SKM-1 (cell line): ENCODE data around the gene UCMA.
"Not testable (repeated sequence)": the region's sequence is repeated elsewhere in the genome, so short reads cannot be mapped to it uniquely, and the experiment has no call there.

Source experiments
- DNase-seq: peaks from one replicate; lab custom pipeline; 2025; ENCODE audit not compliant: unreplicated experiment; lab: John Stamatoyannopoulos, UW

The UCMA gene

DNA sequence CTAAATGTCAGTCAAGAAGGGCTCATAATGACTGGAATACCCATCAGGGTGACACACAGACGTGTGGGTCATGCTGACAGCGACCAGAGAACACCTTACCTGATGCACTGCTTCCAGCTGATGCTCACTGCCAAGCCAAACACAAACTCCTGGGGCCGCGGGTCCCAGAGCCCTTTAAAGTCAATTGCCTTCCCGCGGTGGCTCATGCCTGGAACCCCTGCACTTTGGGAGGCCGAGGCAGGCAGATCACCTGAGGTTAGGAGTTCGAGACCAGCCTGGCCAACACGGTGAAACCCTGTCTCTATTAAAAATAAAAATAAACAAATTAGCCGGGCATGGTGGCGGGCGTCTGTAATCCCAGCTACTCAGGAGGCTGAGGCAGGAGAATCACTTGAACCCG, 562 bp upstream of the UCMA start:
- not testable (repeated sequence) for DNase-seq

- DNase-seq, result no peak
Measured at GRCh38 chr10:13233358-13233757, 816 bp downstream of the UCMA start.

GRCh38 chr10:13231808-13232207, 2.4 kb downstream of the UCMA start:
- DNase-seq, result no peak

GRCh38 chr10:13231190-13231589, 3.0 kb downstream of the UCMA start:
- no peak for DNase-seq

DNA sequence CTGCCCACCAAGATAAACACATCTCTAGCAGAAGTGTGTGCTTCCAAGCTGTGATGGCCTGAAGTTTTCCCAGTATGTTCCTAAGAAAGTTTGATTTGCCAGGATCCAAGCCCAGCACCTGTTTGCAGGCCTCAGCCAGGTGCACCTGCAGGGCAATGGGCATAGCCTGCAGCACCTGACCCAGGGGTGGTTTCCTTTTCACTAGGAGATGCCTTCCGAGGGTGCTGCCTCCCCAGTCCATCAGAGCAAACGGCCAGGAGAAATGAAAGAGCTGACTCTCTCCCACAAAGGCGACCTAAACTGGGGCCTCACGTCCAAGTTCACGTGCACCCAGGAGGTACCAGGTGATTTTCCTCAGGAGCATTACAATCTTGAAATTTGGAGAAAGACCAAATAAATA, 7.1 kb downstream of the UCMA start:
- DNase-seq, result no peak

DNA sequence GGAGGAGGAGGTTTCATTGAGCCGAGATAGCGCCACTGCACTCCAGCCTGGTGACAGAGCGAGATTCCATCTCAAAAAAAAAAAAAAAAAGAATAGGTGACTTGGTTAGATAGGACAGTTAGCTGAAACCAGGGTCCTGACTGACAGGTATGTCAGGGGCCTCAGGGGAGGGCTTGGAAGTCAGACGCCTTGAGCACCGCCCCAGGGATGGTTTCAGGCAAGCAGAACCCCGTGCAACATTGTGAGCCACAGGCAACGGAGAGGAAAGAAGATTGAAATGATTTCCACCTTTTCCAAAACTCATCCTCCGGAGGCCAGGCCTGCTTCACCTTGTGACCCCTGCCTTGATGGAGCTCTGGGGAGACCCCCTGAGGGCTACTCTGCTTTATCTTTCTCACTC, 8.6 kb downstream of the UCMA start:
- no peak for DNase-seq

GRCh38 chr10:13224210-13224995, 9.8 kb downstream of the UCMA start:
- DNase-seq, result no peak

DNA sequence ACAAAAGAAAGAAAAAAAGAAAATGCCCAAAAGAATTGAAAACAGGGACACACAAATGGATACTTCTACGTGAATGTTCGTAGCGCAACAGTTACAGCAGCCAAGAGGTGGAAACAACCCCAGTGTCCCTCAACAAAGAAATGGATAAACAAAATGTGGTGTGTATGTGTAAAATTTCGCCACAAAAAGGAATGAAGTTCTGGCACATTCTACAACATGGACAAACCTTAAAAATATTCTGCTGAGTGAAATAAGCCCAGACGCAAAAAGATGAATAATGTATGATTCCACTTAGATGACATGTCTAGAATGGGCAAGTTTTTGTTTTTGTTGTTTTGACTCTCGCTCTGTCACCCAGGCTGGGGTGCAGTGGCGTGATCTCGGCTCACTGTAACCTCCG, 10.9 kb downstream of the UCMA start:
- no peak for DNase-seq

GRCh38 chr10:13222566-13222965, 11.6 kb downstream of the UCMA start:
- DNase-seq, result no peak

DNA sequence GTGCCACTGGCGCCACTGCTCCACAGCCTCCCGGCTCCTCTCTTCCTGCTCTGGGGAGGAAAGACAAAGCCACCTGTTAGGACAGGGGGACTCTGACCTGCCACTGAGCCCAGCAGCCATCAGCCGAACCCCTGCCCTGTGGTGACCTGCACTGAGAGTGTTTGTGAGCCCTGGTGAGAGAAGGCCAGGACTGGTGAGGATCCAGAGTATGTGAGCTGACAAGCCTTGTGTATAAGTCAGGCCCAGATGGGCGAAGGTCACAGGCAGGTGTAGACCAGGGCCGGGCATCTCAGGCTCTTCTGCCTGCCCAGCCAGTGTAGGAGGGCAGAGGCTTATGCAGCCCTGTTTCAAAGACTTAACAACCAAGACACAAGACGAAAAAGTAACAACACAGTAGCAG, 12.0 kb downstream of the UCMA start:
- DNase-seq, result no peak

GRCh38 chr10:13221572-13221971, 12.6 kb downstream of the UCMA start:
- no peak for DNase-seq

- DNase-seq, result no peak
Measured at GRCh38 chr10:13219685-13220670, 14.2 kb downstream of the UCMA start.

GRCh38 chr10:13218878-13219277, 15.3 kb downstream of the UCMA start:
- DNase-seq, result no peak

DNA sequence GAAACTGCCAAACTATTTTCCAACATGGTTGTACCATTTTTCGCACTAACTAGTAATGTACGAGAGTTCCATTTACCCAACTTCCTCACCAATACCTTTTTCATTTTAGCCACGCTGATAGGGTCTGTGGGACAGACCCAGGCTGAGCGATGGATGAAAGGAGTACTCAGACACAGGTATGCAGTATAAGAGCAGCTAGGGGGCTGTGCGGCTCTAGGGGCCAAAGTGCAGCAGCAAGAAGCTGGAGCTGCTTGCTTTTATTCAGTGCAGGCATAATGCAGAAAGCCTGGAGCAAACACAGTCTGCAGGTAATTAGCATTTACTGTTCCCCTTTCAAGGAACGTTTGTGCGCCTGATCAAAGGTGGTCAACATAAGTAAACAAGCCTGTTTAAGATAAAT, 21.0 kb downstream of the UCMA start:
- DNase-seq, result no peak

- no peak for DNase-seq
Measured at GRCh38 chr10:13206546-13207443, 27.4 kb downstream of the UCMA start.

DNA sequence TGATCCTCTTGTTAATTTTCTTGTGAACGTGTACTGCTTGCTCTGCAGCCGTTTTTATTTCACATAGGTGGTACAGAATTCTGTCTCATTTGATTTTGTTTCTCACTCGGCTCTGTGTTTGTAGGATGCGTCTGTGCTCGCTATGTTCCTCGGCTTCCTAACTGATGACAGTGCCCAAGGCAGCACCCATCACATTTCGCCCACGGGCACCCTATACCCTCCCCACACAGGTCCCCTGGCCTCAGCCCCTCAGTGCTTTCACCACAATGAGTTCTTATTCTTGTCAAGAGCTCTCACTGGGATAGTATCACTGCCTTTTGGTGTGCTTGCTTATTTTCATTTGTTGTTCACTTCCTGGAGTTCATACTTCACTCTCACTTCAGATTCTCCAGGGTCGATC, 28.1 kb downstream of the UCMA start:
- DNase-seq, result no peak

- DNase-seq, result no peak
Measured at GRCh38 chr10:13201132-13201531, 33.0 kb downstream of the UCMA start.

- DNase-seq, result no peak
Measured at GRCh38 chr10:13195016-13195415, 39.2 kb downstream of the UCMA start.

DNA sequence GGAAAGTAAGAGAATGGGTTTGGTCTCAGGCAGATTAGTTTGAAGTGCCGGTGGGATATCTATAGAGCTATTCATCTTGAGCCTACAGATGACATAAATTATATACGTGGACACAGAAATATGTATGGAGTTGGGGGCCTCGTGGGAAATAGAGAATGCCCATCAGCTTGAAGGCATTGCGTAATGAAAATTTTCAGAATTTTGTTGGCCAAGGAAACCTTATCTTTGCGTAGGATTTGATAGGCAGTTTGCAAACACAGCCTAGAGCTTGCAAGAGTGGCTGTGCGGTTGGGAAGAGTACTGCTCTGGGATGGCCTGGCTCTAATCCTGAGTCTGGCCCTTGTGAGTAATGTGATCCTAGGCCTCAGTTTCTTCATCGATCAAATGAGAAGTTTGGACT, 40.5 kb downstream of the UCMA start:
- no peak for DNase-seq

- no peak for DNase-seq
Measured at GRCh38 chr10:13191362-13191761, 42.8 kb downstream of the UCMA start.

- no peak for DNase-seq
Measured at GRCh38 chr10:13190816-13191215, 43.4 kb downstream of the UCMA start.
